HG03066 (cell line): ENCODE data around the gene PLOD2.

Experiments
- ATAC-seq: cut with Tn5 transposase; IDR thresholded peaks from one replicate; pipeline ENCODE4 v1.9.1; 2021; ENCODE audit warnings: low read depth; ENCODE audit not compliant: unreplicated experiment

PLOD2 gene

GRCh38 chr3:146052791-146053310 is 108.1 kb downstream of the PLOD2 start:
- no peak for ATAC-seq

DNA sequence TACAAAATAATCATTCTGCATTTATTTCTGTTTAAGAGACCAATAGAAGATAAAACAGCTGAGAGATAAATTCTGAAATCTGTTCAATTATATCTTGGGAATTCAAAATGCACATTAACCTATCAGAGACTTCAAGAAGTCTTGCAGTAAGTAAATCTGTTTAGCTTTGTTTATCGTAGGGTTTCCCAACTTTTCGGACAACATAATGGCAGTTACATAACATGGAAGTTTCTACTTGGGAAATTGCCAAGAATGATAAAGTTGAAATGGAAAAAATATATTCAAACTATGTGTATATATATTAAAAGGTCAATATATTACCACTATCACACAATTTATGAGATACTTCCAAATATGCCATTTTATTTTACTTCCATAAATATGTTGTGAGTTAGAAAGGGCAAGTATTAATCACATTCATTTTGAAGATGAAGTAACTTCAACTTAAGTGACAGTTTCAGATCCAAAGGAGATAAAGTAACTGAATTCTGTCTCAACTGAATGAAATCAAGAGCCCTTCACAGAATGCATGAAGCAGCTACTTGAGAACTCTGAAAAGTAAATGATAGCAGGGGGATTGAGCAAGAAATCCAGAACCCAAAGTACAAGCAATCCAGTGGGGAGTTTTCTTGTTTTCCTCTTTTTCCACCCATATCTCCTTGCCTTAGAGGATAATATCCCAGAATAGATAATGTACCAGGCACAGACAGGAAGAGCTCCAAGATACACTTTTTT is 108.8 kb downstream of the PLOD2 start:
- no peak for ATAC-seq

DNA sequence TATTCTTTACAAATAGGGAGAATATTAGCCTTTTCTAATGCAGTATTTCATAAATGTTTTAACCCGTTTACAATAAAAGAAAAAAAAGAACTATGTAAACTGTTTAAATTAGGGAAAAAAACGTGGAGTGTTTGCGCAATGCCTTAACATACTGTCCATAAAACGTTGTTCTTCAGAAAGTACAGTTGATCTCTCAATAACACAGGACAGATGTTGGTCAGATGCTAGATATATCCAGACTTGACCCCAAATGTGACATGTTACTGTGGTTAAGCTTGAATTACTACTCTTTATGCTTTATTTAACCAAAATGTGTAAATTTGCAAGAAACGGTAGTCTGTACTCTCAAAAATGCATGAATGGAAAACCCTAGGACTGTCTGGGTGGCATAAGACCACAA is 110.3 kb downstream of the PLOD2 start:
- no peak for ATAC-seq

- ATAC-seq = no peak
These were observed 113.5 kb downstream of the PLOD2 start for GRCh38 chr3:146047485-146047884.

DNA sequence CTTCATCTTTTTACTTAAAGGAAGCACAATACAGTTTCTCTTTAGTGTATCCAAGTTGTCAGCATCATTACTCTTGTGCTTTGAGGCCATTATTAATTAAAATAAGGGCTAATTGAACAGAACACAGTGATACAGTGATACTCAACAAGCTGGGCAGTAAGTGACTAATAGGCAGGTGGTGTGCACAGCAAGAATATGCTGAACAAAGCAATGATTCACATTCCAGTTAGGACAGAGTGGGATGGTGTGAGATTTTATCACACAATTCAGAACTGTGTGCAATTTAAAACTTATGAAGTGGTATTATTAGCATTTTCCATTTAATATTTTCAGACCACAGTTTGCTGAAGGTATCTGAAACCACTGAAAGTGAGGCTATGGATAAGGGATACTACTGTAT is 116.9 kb downstream of the PLOD2 start:
- ATAC-seq = no peak

GRCh38 chr3:146040630-146041029 is 120.4 kb downstream of the PLOD2 start:
- no peak for ATAC-seq

- ATAC-seq = no peak
These were observed 123.3 kb downstream of the PLOD2 start for GRCh38 chr3:146037697-146038096.

DNA sequence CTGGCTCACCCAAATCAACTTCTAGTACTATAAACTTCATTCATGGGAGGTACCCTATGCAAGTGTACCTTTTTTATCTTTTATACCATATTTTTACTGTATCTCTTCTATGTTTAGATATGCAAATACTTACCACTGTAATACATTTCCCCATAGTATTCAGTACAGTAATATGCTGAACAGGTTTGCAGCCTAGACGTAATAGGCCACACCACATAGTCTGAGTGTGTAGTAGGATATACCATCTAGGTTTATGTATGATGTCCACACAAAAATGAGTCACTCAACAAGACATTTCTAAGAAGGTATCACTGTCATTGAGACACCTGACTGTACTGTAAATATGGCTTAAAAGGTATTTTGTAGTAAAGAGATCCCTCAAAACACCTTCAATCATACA is 124.7 kb downstream of the PLOD2 start:
- ATAC-seq = no peak

DNA sequence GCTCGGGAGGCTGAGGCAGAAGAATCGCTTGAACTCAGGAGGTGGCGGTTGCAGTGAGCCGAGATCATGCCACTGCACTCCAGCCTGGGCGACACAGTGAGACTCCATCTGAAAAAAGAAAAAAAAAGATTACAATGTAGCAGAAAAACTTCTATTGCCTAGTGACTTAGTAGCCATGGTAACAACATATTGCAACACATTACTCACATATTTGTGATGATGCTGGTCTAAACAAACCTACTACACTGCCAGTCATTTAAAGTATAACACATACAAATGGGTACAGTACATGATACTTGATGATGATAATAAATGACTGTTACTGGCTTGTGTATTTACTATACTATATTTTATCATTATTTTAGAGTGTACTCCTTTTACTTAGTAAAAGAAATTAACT is 125.6 kb downstream of the PLOD2 start:
- no peak for ATAC-seq

- no peak for ATAC-seq
These were observed 127.0 kb downstream of the PLOD2 start for GRCh38 chr3:146033950-146034349.

- no peak for ATAC-seq
These were observed 134.4 kb downstream of the PLOD2 start for GRCh38 chr3:146026547-146026946.

DNA sequence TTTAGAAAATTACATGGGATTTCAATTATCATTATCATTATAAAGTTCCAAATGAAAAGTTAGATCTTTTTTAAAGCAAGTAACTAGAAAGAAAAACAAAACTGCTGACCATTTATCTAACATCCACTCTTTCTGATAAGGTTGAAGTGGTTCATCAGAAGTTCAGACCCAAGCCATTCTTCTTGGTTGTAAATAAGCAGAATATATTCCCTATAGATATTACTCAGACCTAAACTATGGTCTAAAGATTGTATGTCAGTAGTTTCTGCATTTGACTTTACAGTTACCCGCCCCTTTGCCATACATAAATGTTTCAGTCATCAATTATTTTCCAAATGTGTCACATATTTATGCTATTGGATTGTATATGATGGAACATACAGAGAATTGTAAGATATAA is 136.7 kb downstream of the PLOD2 start:
- ATAC-seq = no peak

DNA sequence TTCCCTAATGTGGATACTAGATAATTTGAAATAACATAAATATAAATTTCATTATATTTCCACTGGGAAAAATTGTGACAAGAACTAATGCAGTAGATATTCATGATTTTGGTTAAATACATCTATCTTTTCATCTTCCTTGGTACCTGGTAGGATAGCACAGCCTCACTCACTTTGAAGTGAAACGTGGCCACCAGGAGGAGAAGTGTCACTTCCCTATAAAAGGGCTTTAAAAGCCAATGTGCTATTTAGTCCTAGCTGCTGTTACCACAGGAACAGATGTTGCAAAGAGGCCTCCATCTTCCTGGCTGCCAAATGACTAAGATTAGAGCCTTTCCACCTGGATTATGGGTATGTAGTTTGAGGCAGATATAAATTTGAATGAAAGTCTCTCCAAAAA is 140.0 kb downstream of the PLOD2 start:
- no peak for ATAC-seq

DNA sequence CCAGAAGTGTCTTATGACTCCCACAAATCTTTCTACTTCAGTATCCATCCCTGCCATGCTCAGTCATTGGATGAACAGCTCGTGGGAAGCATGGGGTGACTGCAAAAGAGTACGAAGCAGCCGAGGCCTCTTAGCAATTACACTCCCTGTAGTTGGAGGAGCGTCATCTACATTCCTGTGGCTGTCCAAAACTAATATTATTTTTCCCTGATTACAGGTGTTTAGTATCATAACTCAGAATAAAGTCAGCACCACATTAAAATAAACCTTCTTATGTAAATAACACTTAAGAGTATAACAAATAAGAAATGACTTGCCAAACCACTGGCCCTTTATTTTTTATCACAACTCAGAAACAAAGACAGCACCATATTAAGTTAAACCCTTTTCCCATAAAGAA is 141.5 kb downstream of the PLOD2 start:
- no peak for ATAC-seq
